ENCODE results near the gene ACSM4.
"Not testable (repeated sequence)": the region's sequence is repeated elsewhere in the genome, so short reads cannot be mapped to it uniquely, and the experiment has no call there.

ACSM4 gene

DNA sequence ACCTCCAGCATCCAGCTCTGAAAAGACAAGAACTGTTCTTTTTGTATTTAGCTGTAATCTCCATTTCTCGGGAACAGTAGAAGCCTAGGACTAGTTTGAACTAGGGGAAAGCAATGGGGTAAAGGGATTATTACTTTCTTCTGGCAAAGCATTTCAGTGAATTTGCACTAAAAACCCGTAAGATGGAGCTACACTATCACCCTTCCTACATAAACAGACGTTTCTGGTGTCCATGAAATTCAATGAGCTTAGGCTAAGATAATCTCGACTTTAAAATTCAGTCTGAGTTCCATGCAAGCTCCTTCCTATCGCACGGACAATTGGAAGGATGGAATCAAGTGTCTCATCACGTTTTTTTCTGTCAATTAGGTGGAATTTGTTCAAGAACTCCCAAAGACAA, 24.0 kb downstream of the ACSM4 start:
- no peak for DNase-seq (ENCODE audit: low read depth, low spot score)

DNA sequence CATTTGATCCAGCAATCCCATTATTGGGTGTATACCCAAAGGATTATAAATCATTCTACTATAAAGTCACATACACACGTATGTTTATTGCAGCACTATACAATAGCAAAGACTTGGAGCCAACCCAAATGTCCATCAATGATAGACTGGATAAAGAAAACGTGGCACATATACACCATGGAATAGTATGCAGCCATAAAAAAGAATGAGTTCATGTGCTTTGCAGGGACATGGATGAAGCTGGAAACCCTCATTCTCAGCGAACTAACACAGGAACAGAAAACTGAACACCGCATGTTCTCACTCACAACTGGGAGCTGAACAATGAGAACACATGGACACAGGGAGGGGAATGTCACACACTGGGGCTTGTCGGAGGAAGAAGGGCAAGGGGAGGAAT, 33.9 kb downstream of the ACSM4 start:
- not testable (repeated sequence) for DNase-seq (ENCODE audit: low read depth, low spot score)

DNA sequence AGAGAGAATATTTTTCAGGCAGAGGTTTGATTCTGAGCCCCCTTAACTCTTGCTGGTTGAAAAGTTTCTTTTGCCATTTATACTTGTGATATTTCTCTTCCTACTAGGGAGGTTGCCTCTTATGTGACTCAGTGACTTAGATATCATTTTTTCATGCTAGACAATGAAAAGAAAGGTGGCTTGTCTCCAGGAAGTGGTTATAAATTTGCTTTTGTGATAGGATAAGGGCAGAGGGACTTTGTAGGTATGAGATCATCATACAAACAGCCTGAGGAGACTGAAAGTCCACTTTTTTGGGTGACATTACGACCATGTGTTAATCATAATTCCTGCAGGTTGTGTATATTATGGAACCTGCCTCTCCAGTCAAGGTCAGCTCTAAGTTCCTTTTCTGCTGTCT, 35.8 kb downstream of the ACSM4 start:
- DNase-seq (ENCODE audit: low read depth, low spot score), result no peak

DNA sequence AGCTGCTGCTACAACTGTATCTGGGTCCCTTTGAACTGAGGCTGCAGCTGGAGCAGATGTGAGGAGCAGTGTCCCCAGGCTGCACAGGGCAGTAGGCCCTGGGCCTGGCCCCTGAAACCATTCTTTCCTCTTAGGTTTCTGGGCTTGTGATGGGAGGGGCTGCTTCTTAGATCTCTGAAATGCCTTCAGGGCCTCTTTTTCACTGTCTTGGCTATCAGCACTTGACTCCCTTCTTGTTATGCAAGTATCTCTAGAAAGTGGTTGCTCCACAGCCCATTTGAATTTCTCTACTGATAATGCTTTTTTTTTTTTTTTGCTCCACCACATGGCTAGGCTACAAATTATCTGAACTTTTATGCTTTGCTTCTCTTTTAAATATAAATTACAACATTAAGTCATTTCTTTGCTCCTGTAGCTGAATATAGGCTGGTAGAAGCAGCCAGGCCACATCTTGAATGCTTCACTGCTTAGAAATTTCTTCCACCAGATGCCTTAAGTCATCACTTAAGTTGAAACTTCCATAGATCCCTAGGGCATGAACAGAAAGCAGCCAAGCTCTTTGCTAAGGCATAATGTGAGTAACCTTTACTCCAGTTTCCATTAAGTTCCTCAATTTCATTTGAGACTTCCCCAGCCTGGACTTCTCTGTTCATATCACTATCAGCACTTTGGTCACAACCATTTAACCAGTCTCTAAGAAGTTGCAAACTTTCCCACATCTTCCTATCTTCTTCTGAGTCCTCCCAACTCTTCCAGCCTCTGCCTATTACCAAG, 41.1 kb downstream of the ACSM4 start:
- no peak for DNase-seq (ENCODE audit: low read depth, low spot score)

DNA sequence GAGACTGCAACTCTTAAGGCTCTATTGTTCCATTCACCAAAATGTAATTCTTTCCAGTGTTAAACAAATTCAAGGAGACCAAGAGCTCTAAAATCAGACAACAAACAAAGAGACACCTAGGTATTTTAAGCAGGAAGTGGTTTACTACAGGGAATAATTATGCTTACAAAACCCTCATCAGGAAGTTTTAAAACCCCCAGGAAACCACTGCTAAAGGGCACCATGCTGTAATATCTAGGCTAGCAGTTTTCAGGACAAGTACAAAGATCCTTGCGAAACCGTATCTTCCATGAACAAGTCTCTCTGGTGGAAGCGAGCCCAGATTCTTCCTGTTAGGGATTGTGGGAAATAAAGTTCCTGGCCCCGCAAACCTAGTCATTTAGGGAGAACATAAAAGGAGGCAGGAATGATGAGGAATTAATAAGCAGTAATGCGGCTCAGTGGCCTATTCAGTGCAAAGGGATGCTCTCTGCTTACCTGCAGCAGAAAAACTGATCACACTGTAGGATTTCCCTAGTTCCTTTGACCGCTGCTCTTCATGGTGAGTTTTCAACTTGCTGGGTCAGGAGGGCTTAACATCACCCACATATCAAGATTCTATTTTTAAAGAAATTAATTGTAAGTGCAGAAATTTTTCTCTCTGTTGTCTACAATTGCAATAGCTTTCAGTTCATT, 42.8 kb downstream of the ACSM4 start:
- DNase-seq (ENCODE audit: low read depth, low spot score), result no peak

DNA sequence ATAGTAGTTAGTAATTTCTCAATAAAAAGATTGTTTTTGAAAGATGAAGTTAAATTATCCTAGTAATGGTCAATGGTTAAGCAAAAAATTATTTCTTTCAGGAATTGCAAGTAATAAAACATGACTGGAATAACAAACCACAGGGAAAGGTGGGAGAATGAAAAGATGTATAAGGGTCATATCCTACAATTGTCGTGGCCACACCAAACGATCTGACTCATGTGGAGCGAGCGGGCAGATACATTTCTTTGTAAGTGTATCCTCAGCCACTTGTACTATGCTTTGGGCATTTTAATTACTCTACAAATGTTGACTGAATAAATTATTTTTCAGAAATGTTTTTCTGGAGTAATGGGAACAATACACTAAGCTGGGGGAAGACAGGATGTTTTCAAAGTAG, 45.5 kb downstream of the ACSM4 start:
- no peak for DNase-seq (ENCODE audit: low read depth, low spot score)

DNA sequence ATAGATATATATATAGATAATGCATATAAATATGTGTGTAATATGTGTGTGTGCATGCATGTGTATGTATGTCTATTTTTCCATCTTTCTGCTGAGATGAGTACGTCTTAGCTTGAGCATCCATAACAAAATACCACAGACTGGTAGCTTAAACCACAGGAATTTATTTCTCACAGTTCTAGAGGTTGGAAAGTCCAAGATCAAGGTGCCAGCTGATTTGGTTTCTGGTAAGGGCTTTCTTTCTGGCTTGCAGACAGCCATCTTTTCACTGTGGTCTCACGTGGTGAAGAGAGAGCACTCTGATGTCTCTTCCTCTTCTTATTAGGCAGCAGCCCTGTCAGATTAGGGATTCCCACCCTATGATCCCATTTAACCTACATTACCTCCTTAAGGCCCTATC, 47.3 kb downstream of the ACSM4 start:
- no peak for DNase-seq (ENCODE audit: low read depth, low spot score)

DNA sequence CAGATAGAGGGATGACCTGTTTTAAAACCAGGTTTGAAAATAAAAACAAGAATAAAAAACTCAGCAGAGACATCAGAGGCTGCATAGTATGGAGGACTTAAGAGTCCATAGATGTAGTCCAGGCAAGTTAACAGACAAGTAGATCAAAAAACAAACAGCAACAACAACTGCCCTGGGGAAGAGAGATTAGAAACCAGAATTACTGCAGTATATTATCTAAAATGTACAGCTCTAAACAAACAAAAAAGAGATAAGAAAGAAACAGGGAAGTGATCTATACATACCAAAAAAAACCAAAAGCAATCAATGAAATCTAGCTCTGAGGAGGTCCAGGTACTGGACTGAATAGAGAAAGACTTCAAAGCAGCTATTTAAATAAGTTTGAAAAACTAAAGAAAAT, 48.8 kb downstream of the ACSM4 start:
- no peak for DNase-seq (ENCODE audit: low read depth, low spot score)

DNA sequence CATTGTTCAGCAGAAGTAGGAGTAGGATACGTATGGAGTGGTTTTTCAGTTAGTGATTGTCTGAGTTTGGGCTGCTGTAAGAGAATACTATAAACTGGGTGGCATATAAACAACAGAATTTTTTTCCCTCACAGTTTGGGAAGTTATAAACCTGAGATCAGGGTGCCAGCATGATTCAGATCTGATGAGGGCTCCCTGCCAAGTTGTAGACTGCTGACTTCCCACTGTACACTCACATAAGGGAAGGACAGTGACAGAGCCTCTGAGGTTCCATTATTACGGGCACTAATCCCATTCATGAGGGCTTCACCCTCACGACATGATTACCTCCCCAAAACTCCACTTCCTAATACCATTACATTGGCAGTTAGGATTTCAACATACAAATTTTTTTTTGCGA, 50.7 kb downstream of the ACSM4 start:
- no peak for DNase-seq (ENCODE audit: low read depth, low spot score)

DNA sequence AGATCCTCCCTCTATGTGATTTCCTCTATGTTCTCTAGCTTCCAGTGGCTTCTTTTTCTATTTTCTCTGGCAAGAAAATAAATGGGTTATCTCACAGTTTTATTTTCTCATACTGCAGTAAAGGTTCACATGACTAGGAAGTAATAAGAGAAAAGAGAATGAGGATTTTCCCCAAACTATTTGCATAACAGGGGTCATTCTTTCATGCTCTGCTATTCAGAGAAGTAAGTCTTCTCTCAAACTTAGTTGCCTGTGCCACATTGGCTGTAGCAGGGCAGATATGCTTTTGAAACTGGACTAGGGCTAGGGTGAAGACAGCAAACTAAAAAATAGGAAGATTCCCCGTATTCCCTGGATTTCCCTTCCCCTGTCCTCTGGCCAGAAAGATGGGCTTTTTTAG, 57.4 kb downstream of the ACSM4 start:
- DNase-seq (ENCODE audit: low read depth, low spot score), result no peak

DNA sequence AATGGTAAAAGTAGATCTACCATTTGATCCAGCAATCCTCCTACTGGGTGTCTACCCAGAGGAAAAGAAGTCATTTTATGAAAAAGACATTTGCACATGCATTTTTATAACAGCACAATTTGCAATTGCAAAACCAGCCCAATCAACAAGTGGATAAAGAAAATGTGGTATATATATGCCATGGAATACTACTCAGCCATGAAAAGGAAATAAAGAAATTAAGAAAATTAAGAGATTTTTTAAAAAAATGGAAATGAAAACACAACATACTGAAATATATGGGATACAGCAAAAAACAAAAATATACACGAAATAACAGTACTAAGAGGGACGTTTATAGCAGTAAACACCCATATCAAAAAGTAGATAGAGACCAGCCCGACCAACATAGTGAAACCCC, 58.9 kb downstream of the ACSM4 start:
- no peak for DNase-seq (ENCODE audit: low read depth, low spot score)

DNA sequence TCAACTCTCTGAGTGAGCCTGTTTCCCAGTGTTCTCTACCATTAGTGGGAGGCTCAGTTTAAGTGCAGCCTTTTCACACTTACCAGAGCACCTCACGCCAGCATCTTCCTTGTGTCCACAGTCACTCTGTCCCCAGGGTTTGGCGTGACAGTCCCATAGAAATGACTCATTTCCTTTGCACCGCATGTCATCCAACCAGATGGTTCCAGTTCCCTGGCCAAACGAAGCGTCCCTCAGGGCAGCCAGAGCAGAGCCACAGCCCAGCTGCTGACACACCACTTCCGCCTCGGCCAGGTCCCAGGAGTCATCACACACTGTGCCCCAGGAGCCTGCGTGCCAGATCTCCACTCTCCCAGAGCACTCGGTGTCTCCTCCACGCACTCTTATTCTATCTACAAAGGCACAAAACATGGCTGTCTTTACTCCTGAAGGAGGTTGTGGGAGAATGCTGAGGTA, 65.4 kb downstream of the ACSM4 start:
- DNase-seq (ENCODE audit: low read depth, low spot score), result no peak

DNA sequence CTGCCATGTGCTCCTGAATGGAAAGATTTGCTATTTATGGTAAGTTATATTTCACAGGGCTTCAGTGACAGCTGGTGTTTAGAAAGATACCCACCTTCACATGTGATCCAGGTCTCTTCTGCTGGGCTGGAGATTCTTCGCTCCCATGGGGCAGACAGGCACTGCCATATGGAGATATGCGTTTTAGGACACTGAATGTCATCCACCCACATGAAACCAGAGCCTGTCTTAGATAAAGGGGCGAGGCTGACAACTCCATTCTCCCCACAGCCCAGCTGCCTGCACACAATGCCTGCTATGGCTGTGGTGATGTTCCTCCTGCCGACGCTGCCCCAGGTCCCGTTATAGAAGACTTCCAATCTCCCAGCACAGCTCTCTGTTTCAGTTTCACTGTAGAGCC, 69.4 kb downstream of the ACSM4 start:
- no peak for DNase-seq (ENCODE audit: low read depth, low spot score)

DNA sequence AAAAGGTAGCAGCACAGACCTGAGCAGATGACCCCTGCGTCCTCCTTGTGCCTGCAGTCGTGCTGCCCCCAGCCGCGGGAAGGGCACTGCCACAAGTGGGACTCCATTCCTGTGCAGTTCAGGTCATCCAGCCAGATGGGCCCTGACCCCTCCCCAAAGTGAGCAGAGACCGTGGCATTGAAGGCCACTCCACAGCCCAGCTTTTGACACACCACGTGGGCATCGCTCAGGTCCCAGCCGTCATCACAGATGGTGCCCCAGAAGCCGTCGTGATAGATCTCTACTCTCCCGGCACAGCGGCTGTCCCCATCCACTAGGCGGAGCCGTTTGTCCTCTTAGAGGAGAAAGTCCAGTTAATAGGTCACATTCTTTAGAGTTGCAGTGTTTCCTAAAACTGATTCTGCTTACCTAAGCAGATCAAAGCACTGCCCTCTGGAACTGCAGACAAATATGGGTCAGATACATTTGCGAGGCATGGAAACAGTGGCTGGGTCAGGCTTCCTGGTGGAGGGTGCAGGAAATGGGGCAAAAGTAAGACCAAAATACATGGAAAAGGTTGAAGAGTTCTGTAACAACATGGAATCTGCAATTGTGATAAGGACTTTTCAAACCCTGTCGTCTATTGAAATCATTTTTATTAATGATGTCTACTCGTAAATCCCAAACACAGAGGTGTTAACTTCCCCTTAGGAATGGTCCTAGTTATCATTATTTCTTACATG, 70.7 kb downstream of the ACSM4 start:
- peak; percentile 23 for DNase-seq (ENCODE audit: low read depth, low spot score)

DNA sequence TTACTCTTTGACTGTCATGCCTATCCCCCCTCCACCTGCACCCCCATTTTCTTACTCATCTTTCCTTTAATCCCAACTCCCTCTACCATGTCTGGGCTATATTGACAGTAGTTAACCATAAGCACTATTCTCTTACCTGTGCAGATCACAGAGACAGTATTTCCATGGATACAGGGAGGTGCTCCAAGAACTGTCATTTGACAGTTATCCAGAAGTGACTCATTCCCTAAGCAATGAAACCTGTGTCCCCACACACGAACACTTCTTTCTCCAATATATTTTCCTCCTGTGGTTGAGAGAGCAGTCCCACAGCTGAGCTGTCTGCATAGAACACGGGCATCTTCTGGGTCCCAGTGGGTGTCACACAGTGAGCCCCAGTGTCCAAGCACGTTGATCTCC, 71.3 kb downstream of the ACSM4 start:
- DNase-seq (ENCODE audit: low read depth, low spot score), result no peak

DNA sequence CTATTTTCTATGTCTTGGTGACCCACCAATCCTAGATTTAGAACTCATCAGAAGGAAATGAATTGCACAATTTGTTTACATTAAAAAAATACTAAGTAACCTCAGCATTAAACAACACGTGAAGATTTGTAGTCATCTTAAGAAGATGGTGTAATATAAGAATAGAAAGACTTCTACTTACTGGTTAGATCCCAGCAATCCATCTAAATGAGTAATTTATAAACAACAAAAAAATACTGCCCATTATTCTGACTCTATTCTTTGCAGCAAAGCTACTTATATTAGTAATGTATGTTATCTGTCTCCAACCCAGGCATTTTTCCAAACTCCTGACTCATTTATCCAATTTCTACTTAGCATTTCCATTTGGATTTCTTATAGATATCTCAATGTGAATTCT, 72.3 kb downstream of the ACSM4 start:
- no peak for DNase-seq (ENCODE audit: low read depth, low spot score)
